GM18505 (cell line): Measurements from ENCODE around the gene DTNB.
"Not testable (repeated sequence)": the region's sequence is repeated elsewhere in the genome, so short reads cannot be mapped to it uniquely, and the experiment has no call there.

Source experiments
- ATAC-seq: cut with Tn5 transposase; IDR thresholded peaks from one replicate; pipeline ENCODE4 v1.9.1; 2021; ENCODE audit not compliant: unreplicated experiment
- POLR2A ChIP-seq: IDR thresholded peaks from 4 replicates; pipeline ENCODE4 v1.6.1; 2011; ENCODE audit warnings: borderline replicate concordance; ENCODE audit not compliant: insufficient read depth, insufficient read length; ENCODE audit errors: extremely low read depth

The DTNB gene

GRCh38 chr2:25623361-25623760 lies 50.0 kb downstream of the DTNB start:
- no peak for TF ChIP-seq POLR2A
- no peak for ATAC-seq

- no peak for ATAC-seq
- TF ChIP-seq POLR2A: no peak
Observed at GRCh38 chr2:25620711-25621110, 52.7 kb downstream of the DTNB start.

GRCh38 chr2:25620077-25620476 lies 53.3 kb downstream of the DTNB start:
- ATAC-seq: no peak
- no peak for TF ChIP-seq POLR2A

DNA sequence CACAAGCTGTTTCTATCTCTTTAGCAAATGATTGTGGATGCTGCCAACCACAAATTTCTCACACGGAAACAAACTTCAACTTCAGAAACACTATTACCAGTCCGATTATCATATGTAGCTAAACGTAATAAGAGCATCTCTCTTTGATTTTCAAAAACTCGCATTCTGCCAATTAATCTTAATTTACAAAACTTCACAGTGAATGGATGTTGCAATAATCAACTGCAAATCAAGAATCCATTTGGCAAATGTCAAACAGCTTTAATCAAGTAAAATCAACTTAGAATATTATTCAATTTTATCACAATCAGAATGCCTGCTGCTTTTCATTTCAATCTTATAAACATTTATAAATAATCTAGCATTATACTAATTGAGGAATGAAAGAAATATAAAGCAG lies 54.2 kb downstream of the DTNB start:
- TF ChIP-seq POLR2A: no peak
- ATAC-seq: no peak

- TF ChIP-seq POLR2A: no peak
Observed at GRCh38 chr2:25618676-25619075, 54.7 kb downstream of the DTNB start.

GRCh38 chr2:25617948-25618646 lies 55.3 kb downstream of the DTNB start:
- no peak for TF ChIP-seq POLR2A
- no peak for ATAC-seq

More at GRCh38 chr2:25618676-25619075, 54.7 kb downstream of the DTNB start:
- ATAC-seq: no peak

DNA sequence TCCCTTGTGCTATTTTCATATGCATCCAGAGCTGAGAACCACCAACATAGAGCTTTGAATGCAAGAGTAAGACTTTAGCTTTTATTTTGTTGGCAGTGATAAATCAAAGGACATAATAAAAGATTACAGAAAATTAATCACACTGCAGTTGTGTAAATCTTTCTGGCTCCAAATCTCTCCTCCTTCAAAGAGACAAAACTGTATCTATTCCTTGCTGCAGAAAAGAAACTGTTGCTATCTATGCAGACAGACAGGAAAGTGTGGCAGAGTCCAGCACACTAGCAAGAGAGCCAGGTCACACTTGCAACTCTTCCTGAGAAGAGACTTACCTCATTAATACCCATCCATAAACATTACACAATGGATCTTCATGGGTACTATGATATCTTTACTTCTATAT lies 57.5 kb downstream of the DTNB start:
- ATAC-seq: no peak
- TF ChIP-seq POLR2A: no peak

DNA sequence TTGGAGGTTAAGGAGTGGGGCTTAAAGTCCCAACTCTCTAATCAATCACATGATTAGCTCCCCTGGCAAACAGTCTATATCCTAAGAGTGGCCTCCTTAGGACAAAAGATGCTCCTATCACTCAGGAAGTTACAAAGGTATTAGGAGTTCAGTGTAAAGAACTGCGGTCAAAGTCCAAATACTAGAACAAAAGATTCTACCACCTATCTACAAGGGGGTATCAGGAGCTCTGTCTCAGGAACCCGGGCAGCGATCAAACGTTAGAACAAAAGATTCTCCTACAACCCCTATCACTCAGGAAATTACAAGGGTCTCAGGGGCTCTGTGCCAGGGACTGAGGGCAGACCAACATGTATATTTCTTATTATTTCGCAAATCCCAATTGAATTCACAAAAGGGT lies 58.0 kb downstream of the DTNB start:
- ATAC-seq: no peak
- no peak for TF ChIP-seq POLR2A

- no peak for TF ChIP-seq POLR2A
- no peak for ATAC-seq
Observed at GRCh38 chr2:25614711-25615110, 58.7 kb downstream of the DTNB start.

DNA sequence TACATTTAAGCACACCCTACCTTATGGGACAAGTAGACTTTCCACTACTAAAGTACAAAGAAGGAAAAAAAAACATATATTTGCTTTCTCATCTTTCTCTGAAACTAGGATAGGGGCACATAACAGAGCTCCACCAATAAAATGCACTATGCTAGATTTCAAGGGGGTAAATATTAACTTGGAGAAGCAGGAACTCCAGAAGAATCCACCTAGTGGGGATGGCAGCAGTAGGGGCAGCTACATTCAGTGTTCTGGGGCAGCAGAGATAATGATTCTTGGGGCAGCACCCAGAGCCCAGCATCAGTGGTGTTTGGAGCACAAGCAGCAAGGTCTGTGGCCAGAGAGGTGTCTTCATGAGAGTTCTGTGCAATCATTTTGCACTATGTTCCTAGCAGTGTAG lies 64.7 kb downstream of the DTNB start:
- no peak for ATAC-seq

DNA sequence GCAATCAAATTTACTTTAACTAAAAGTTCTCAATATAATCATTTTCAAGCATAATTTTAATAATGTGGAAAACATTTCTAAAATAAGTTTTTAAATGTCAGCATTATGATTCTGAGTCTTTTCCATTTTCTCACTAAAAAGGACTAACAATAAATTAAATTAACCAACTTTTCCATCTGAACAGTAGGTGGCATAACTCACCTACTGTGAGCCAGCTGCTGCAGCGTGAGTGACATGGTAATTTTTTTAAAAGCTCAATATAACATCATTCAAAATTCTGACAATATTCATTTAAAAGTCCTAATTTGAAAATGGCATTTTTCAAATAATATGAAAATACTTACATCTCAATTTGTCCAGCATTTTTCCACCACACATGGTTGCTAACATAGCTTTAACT lies 66.5 kb downstream of the DTNB start:
- ATAC-seq: no peak
- TF ChIP-seq POLR2A: no peak

More for the DNA sequence above, 64.7 kb downstream of the DTNB start:
- no peak for TF ChIP-seq POLR2A

DNA sequence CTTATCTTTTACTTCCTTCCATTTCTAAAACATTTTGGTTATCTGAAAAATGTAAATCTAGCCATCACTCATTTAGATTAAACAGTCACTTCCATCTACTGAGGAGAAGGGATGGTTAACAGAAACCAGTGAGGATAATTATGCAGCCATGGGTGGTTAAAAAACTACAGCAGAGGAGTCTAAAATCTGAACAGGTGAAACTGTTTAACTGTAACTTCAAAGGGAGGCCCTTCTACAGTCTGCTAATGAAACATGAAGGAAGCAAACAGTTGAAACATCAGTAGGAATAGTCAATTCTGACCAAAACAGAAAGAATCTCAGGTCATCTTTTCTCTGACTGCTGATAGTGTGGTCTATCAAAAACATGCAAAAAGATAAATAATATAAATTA lies 71.0 kb downstream of the DTNB start:
- ATAC-seq: no peak
- no peak for TF ChIP-seq POLR2A

GRCh38 chr2:25601711-25602332 lies 71.6 kb downstream of the DTNB start:
- not testable (repeated sequence) for ATAC-seq

GRCh38 chr2:25598911-25599310 lies 74.5 kb downstream of the DTNB start:
- no peak for TF ChIP-seq POLR2A
- ATAC-seq: no peak
